PC-3 (cell line): ENCODE results near the gene PAX5. TPM values are rescaled to one million over a fixed set of nuclear protein-coding genes. Genes with fewer than 3 reads are reported as not detected.

Experiments
- ATAC-seq: fragments of 200-7000 bp; cut with Tn5 transposase; 2 replicates; pipeline ENCODE4 v1.9.1; 2020; ENCODE audit warnings: mild to moderate bottlenecking, moderate library complexity
- BruUV-seq: library from RNA; stranded (reverse); fragments of 400-500 nt; replicated peaks from 2 replicates; lab custom pipeline; 2021; lab: Mats Ljungman, UMichigan
- CTCF ChIA-PET: fragments of 300-600 bp; sonication (Branson Sonifier 250); formaldehyde crosslinking; loops from one replicate; lab custom pipeline; 2022; ENCODE audit warnings: antibody characterized with exemption; lab: Charles Lee
- POLR2A ChIA-PET: fragments of 300-600 bp; sonication (Branson Sonifier 250); formaldehyde crosslinking; loops from one replicate; lab custom pipeline; 2022; ENCODE audit warnings: antibody characterized with exemption; ENCODE audit not compliant: unreplicated experiment; lab: Charles Lee
- DNase-seq: peaks from one replicate; pipeline ENCODE4 v3.0.0-alpha.2; 2015
- H2AFZ ChIP-seq: fragments of 300-600 bp; sonication (generic); 2 replicates; pipeline ENCODE4 v1.6.0; 2016; ENCODE audit warnings: antibody characterized with exemption, low read length
- H3F3A ChIP-seq: fragments of 300-600 bp; sonication (generic); one replicate; pipeline ENCODE4 v1.6.0; 2017; ENCODE audit warnings: antibody characterized with exemption, low read length, control low read depth, mild to moderate bottlenecking; ENCODE audit not compliant: unreplicated experiment
- H3K27ac ChIP-seq: fragments of 300-600 bp; sonication (generic); 2 replicates; pipeline ENCODE4 v1.5.1; 2016; ENCODE audit warnings: mild to moderate bottlenecking, low read length
- H3K27me3 ChIP-seq: fragments of 300-600 bp; sonication (generic); 2 replicates; pipeline ENCODE4 v1.6.1; 2016; ENCODE audit warnings: low read length, mixed read lengths
- H3K36me3 ChIP-seq: fragments of 300-600 bp; sonication (generic); 2 replicates; pipeline ENCODE4 v1.6.1; 2016; ENCODE audit warnings: low read depth, mixed run types, low read length, mixed read lengths
- H3K4me1 ChIP-seq: fragments of 300-600 bp; sonication (generic); 2 replicates; pipeline ENCODE4 v1.5.1; 2016; ENCODE audit warnings: low read length; ENCODE audit not compliant: insufficient read depth
- H3K4me2 ChIP-seq: fragments of 300-600 bp; sonication (generic); 2 replicates; pipeline ENCODE4 v1.6.0; 2016; ENCODE audit warnings: low read length
- H3K4me3 ChIP-seq: fragments of 300-600 bp; sonication (generic); 2 replicates; pipeline ENCODE4 v1.5.1; 2016; ENCODE audit warnings: mild to moderate bottlenecking, low read length, mixed read lengths
- H3K79me2 ChIP-seq: fragments of 300-600 bp; sonication (generic); 2 replicates; pipeline ENCODE4 v1.6.1; 2017; ENCODE audit warnings: low read length, mixed read lengths
- H3K9ac ChIP-seq: fragments of 300-600 bp; sonication (generic); 2 replicates; pipeline ENCODE4 v1.6.0; 2016; ENCODE audit warnings: mild to moderate bottlenecking, low read length
- H3K9me2 ChIP-seq: fragments of 300-600 bp; sonication (generic); replicated peaks from 2 replicates; pipeline ENCODE4 v1.6.1; 2016; ENCODE audit warnings: mixed run types, low read length, mixed read lengths
- H3K9me3 ChIP-seq: fragments of 300-600 bp; sonication (generic); 2 replicates; pipeline ENCODE4 v1.6.1; 2016; ENCODE audit warnings: low read length, mixed read lengths
- H4K20me1 ChIP-seq: fragments of 300-600 bp; sonication (generic); 2 replicates; pipeline ENCODE4 v1.6.1; 2016; ENCODE audit warnings: low read length, mixed read lengths
- CTCF ChIP-seq: fragments of 300-600 bp; sonication (generic); conservative IDR thresholded peaks from 2 replicates; pipeline ENCODE4 v1.5.1; 2017; ENCODE audit warnings: antibody characterized with exemption, low read depth, mild to moderate bottlenecking, low read length
- EZH2 ChIP-seq: fragments of 300-600 bp; sonication (generic); IDR thresholded peaks from one replicate; pipeline ENCODE4 v1.6.1; 2017; ENCODE audit warnings: antibody characterized with exemption, mild to moderate bottlenecking, low read length; ENCODE audit not compliant: unreplicated experiment
- EZH2phosphoT487 ChIP-seq: fragments of 300-600 bp; sonication (generic); IDR thresholded peaks from 2 replicates; pipeline ENCODE4 v1.6.1; 2018; ENCODE audit warnings: mild to moderate bottlenecking, antibody characterized with exemption, low read length, borderline replicate concordance
- intact Hi-C: fragments of 100-400 bp; cut with micrococcal nuclease; formaldehyde crosslinking; loops from 2 replicates; pipeline ENCODE4 v1.9.0; 2023
- total RNA-seq: library from RNA; depleted of rRNA; stranded (reverse); fragments of >200 nt; gene quantifications from 2 replicates; pipeline ENCODE4 v1.2.3, GENCODE V29; 2014

The PAX5 gene
- total RNA-seq, 1 experiment from 2014 or later: not detected

DNA sequence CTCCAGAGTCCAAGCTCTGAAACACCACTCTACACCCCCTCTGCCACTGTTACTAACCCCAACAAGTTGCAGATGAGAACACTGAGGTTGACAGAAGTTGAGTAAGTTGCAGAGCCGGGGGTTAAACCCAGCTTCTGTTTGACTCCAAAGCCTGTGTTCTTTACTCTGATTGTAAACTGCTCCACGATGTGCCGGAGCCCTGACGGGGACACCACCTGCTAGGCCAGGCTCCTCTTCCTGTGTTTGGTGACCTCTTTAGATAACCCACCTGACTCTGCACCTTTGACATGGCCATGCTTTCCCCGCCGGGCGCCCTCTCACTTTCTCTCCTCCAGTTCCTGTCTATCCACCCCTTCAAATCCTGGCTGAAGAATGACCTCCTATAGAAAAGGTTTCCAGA is 96.7 kb downstream of the PAX5 start:
- H3K9me2 ChIP-seq: no peaks in the 10 kb centered on the region
- H4K20me1 ChIP-seq: no peaks in the 10 kb centered on the region

DNA sequence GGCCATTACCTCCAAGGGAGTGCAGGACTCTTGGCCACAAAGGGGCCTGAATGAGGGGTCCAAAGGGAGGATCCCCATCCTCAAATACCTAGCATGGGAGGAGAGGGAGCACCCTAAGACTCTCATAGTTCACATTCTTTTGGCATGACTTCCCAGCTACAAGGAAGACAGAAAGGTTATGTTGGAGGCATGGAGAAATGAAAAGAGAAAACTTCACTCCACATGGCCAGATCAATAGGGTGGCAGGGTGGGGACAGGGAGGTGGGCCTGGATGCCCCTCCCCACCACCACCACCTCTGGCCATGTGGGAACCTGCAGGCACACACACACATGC is 97.6 kb downstream of the PAX5 start:
- Histone ChIP-seq H4K20me1 (no peaks in the 10 kb centered on the region), H3K4me3 (no peak overlapping the region), H3K27me3 (no peaks in the 10 kb centered on the region), H3K9me3 (no peaks in the 10 kb centered on the region), H2AFZ (no peak overlapping the region), H3F3A (no peaks in the 10 kb centered on the region), H3K4me2 (no peak overlapping the region), H3K79me2 (no peaks in the 10 kb centered on the region), H3K9me2 (no peaks in the 10 kb centered on the region), H3K4me1 (no peaks in the 10 kb centered on the region), H3K9ac (no peak overlapping the region), H3K36me3 (no peaks in the 10 kb centered on the region), H3K27ac (no peak overlapping the region)
- ATAC-seq (no peak), DNase-seq (peak; percentile 10)
- TF ChIP-seq EZH2 (no peak), CTCF (no peak), EZH2phosphoT487 (no peak)
- POLR2A ChIA-PET: no interaction called here
- CTCF ChIA-PET: no interaction called here
- no TSS peak for BruUV-seq
- intact Hi-C loops: no loop called here

More for the DNA sequence above, 96.7 kb downstream of the PAX5 start:
- no peak overlapping the region for H2AFZ ChIP-seq
- H3K27ac ChIP-seq: no peak overlapping the region
- intact Hi-C loops: no loop called here
- no peaks in the 10 kb centered on the region for H3K79me2 ChIP-seq
- no peak overlapping the region for H3K4me3 ChIP-seq
- ATAC-seq (no peak), DNase-seq (no peak)
- H3K9ac ChIP-seq: no peak overlapping the region
- H3K4me1 ChIP-seq: no peaks in the 10 kb centered on the region
- H3K9me3 ChIP-seq: no peaks in the 10 kb centered on the region
- no peaks in the 10 kb centered on the region for H3K27me3 ChIP-seq
- ChIA-PET POLR2A (no interaction called here), CTCF (no interaction called here)
- TF ChIP-seq EZH2phosphoT487: no peak
- TF ChIP-seq CTCF: no peak
- TF ChIP-seq EZH2: no peak
- no peaks in the 10 kb centered on the region for H3K36me3 ChIP-seq
- no peaks in the 10 kb centered on the region for H3F3A ChIP-seq
- BruUV-seq: no TSS peak
- H3K4me2 ChIP-seq: no peak overlapping the region

DNA sequence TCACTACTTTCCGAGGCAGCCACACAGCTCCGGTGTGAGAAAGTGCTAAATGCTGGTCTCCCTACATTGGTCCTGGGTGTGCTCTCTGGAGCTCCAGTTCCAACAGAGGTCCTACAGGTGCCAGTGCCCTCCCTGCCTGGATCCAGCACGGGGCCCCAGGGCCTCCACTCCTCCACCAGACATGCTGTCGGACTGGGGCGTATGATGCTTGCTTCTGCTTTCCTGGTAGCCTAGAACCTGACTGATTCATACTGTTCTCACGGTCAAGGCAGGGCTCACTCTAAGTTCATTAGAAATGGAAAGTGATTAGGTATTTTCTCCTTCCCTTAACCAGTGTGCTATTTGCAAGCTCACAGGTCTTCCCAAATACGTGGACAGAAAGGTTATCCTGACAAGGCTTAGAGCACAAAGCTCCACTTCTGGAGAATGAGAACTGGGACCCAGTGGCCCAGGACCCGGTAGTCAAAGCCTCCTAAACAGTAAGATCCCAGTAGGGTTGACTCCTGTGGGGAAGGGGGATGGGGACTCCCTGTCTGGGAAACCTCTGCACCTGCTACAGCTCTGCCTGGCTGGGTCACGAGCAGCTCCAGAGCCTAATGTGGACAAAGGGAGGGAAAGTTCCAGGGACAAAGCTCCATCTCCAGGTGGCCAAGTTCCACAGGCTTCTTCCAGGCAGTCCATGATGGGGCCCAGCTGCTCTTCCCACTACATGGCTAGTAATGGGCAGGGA is 98.1 kb downstream of the PAX5 start:
- Histone ChIP-seq H3K27ac (no peak overlapping the region), H3K9ac (no peak overlapping the region), H3K36me3 (no peaks in the 10 kb centered on the region), H2AFZ (no peak overlapping the region), H3K27me3 (no peaks in the 10 kb centered on the region), H3K9me2 (no peaks in the 10 kb centered on the region), H3K4me1 (no peaks in the 10 kb centered on the region), H3K4me2 (no peak overlapping the region), H3F3A (no peaks in the 10 kb centered on the region), H3K4me3 (no peak overlapping the region), H4K20me1 (no peaks in the 10 kb centered on the region), H3K79me2 (no peaks in the 10 kb centered on the region), H3K9me3 (no peaks in the 10 kb centered on the region)
- no TSS peak for BruUV-seq
- no peak for TF ChIP-seq CTCF
- TF ChIP-seq EZH2: no peak
- no peak for TF ChIP-seq EZH2phosphoT487
- CTCF ChIA-PET: no interaction called here
- intact Hi-C loops: no loop called here
- ATAC-seq (no peak), DNase-seq (no peak)
- POLR2A ChIA-PET: no interaction called here
